WI38 (cell line): ENCODE results near the gene ZNF263.
A peak's percentile ranks its signal among the peaks of the same experiment; 100 is the strongest.

Source experiments
- H3K4me3 ChIP-seq: 2 replicates; pipeline ENCODE4 v1.5.1; 2011; ENCODE audit warnings: low read depth, mild to moderate bottlenecking, control low read depth, low read length
- CTCF ChIP-seq: IDR thresholded peaks from 2 replicates; pipeline ENCODE4 v1.5.1; 2012; ENCODE audit warnings: low read depth, mild to moderate bottlenecking, control low read depth, low read length

The ZNF263 gene

GRCh38 chr16:3254309-3254708, 29.0 kb upstream of the ZNF263 start:
- H3K4me3 ChIP-seq: no peak overlapping the region
- no peak for TF ChIP-seq CTCF

- TF ChIP-seq CTCF: no peak
- H3K4me3 ChIP-seq: no peak within 1 kb of the TSS
Measured at GRCh38 chr16:3256146-3256865, 27.0 kb upstream of the ZNF263 start, which contains the start of gene MEFV. Gene MEFV (minus strand): TSS chr16:3256633. CDS start chr16:3256587, 46 bp downstream.

DNA sequence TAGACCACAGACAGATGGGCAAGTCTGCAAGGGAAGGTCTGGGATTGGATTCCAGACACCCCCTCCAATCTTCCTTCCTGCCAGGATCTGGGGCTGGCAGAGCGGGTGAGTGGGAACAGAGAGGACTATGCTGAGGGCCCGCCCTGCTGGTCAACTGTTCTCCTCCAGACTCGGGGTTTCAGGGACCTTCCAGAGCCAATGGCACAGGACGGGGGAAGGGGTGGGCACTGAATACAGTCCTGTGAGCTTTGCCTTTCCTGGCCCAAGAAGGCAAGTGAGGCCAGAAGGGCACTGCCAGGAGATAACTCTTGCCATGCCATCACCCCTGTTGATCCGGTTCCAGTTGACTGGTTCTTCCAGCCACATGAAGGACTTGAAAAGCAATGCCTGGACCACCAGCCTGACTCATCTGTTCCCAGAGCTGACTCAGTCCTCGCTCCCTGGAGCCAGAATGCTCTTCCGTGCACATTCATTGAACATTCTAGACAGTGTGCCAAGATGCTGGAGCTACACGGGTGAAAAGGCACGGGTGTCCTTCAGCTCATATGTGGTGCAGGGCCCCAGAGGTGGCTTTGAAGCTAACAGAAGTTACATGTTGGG, 26.3 kb upstream of the ZNF263 start:
- TF ChIP-seq CTCF: no peak
- H3K4me3 ChIP-seq: no peak overlapping the region

DNA sequence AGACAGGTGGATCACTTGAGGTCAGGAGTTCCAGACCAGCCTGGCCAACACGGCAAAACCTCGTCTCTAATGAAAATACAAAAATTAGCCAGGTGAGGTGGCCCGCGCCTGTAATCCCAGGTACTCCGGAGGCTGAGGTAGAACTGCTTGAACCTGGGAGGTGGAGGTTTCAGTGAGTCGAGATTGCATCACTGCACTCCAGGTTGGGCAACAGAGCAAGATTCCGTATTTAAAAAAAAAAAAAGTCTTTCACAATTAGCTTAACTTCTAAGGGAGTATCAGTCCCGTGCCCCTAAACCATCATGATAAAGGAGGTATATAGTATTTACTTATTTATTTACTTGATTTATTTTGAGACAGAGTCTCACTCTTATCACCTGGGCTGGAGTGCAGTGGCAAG, 23.5 kb upstream of the ZNF263 start:
- H3K4me3 ChIP-seq: no peak overlapping the region
- TF ChIP-seq CTCF: no peak

DNA sequence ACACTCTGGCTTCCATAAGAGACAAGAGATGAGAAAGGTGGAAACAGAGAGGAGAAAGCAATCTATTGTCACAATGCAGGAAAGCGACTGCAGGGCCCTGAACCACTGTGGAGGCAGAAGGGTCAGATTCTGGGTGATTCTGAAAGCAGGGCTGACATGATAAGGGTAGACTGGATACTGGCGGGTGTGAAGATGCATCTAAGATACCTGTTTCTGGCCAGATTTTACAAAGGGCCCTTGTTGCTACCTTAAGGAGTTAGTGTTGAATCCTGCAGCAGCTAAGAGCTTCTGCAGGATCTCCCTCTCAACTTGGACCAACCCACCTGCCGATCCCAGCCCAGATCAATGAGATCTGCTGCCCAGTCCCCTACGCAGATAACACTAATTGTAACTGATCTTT, 20.8 kb upstream of the ZNF263 start:
- no peak overlapping the region for H3K4me3 ChIP-seq
- TF ChIP-seq CTCF: no peak

GRCh38 chr16:3264137-3265036, 18.9 kb upstream of the ZNF263 start:
- H3K4me3 ChIP-seq: peak overlapping the region; percentile 80
- TF ChIP-seq CTCF: no peak
